GM19452 (cell line): ENCODE data around the gene PPIB.

Source experiments
- ATAC-seq: cut with Tn5 transposase; IDR thresholded peaks from one replicate; pipeline ENCODE4 v1.9.1; 2021; ENCODE audit not compliant: unreplicated experiment

PPIB gene

DNA sequence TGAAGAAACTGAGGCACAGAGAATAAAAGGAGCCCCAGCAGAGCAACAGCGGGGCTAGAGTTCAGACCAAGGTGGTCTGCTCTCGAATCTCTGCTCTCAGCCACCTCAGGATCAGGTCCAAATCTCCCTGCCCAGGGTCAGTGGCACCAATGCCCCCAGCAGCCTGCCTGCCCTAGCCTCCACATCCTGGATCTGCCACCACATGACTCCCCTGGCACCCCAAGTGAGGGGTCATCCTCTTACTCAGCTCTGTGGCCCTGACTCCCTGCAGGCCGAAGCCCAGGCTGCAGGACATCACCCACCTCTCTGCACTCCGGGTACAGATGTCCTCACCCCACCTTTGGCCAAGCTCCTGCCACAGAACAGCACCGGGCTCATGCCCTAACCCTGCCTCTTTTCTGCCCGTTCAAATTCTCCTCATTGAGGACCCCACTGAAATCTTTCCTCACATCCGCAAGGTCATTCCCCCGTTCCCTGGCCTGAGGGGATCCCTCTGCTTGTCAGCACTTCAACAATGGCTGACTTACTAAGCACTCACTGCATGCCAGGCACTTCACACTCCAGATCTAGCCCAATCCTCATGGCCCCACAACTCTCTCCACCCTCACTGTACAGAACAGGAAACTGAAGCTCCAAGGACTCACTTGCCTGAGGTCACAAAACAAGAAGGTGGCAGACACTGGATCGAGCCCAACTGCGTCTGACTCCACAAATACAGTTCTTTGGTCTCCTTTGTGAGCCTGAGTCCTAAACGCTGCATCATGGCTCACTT, 4.3 kb downstream of the PPIB start:
- no peak for ATAC-seq

DNA sequence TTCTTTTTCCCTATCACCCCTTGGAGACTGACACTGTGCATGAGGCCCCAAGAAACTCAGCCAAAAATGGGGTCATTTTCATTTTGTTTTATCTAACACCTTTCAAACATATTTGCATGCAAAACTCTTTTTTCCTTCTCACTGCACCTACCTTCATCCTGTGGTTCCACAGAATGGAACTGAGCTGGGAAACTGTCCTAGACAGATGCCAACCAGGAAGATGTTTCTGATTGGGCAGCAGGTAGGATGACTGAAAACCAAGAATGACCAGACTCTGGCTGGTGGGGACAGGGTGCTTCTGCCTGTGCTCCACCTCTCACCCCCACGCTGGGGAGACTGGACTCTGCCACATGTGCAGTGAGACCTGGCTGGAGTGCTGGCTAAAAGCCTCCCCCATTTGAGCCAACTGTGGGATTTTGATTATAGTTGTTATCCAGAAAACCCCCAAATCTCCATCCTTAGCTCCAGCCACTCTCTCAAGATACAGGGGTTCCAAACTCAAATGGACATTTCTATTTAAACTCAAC, 5.2 kb downstream of the PPIB start:
- ATAC-seq = no peak

DNA sequence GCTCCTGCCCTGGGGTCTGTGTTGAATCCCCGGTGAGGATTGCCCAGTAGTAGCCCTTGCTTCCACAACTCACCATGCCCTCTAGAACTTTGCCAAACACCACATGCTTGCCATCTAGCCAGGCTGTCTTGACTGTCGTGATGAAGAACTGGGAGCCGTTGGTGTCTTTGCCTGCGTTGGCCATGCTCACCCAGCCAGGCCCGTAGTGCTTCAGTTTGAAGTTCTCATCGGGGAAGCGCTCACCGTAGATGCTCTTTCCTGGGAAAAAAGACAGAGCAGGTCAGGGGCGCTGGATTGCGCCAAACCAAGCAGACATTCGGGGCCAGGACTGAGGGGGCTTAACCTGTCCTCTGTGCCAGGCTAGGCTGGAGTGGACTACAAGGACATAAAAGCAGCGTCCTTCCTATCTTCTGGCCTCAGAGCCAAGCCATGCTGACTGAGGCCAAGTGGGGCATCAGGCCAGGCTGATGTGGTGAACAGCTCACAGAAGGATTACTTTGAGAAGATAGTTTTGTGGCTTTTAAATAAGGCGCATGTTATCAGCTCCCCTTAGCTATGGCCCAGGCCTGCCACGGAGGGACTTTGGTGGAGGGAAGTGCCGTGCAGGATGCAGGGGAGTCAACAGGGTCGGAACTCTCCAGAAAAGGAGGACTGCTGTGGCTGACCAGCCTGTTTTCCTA, 6.0 kb downstream of the PPIB start:
- ATAC-seq = no peak

DNA sequence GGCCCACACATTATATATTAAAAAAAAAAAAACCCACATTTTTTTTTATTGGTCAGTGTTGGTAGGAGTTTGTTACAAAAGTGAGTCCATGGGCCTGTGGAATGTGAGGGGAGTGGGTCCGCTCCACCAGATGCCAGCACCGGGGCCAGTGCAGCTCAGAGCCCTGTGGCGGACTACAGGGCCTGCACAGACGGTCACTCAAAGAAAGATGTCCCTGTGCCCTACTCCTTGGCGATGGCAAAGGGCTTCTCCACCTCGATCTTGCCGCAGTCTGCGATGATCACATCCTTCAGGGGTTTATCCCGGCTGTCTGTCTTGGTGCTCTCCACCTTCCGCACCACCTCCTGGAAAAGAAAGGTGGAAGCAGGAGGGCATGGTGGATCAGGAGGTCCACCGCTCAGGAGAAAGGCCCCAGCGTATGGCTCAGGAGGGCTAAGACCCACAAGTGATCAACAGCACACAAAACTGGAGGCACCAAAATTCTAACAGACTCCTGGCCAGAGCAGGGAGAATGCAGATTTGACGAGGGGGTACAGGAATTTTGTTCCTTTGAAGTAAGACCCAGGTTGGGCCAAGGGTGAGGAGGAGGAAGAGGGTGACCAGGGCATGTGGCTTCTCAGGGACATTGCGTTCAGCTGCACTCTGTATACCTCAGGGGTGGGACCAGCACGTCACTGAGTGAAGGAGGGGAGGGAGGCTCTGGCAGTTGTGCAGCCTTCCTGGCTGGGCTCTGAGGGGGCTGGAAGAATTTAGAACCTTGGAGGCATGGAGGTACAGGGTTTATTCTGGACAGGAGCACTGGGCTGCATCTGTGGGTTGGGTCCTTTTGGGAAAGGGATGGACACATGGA, 6.8 kb downstream of the PPIB start:
- no peak for ATAC-seq

DNA sequence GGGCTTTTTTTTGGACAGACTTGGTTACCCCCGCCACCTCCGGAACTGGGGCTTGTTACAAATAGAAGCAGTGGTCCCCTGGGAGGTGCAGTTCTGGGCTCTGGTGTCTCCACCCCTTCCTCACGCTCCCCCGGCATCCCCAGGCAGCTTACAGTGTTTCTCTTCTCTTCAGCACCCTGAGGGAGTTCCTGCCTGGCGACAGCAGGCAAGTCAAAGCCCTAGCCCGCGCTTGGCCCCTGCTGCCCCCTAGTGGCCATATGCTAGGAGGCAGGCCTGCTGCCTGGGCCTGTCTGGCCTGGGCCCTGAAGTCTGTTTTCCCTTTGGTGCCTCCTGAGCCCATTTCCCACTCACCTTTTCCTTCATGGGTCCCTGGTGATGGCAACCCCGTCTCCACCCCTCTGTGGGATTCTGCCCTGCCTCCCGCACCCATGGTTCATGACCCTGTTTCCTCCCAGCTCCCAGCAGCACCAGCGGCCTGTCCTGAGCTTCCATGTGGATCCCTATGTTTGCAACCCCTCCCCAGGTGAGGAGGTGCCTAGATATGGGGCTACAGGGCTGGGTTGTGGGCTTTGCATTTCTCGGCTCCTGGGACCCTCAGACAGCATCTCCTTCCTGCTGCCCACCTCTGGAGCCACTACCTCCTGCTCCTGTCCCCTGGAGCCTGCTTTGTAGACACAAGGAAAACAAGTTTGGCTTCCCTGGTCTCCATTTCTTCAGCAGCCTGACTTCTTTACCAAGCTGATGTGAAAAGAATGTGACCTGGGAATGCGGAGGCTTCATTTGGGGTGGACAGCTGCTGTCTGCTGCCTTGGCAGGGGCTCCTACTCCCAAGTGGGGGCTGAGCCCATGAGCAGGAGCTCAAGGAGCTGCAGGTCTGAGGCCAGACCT, 9.1 kb downstream of the PPIB start:
- ATAC-seq = peak; percentile 48

DNA sequence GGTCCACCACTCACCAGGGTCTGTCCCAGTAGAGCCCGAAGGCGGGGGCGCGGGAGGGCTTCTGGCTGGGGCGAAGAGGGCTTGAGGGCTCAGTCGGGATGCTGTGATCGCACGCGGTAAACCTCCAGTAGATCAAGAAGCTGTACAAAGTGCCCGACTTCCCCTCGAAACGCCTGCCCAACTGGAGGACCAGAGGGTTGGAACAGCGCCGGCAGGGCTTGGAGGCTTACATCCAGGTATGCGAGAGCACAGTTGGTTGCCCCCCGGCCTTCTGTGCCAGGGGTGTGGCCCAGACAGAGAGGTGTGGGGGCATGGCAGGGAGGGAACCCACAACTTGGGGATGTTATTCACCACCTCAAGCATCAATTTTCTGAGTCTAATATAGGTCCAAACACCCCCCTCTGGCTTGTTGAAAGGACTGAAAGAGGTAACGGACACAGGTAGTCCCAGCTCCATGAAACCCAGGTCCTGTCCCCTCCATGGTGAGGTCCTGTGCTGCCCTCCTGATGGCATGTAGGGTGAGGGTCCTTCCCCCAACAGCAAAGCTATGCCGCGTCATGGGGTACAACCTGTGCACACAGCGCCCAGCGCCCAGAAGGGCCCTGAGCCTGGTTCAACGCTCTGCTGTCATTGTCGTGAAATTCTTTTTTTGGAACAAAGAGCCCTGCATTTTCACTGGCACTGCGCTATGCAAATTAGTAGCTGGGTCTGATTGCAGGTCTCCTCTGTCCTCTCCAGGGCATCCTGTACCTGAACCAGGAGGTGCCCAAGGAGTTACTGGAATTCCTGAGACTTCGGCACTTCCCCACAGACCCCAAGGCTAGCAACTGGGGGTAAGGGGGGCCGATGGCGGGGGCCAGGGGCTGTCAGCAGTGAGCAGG, 10.1 kb downstream of the PPIB start:
- ATAC-seq = peak; percentile 9

DNA sequence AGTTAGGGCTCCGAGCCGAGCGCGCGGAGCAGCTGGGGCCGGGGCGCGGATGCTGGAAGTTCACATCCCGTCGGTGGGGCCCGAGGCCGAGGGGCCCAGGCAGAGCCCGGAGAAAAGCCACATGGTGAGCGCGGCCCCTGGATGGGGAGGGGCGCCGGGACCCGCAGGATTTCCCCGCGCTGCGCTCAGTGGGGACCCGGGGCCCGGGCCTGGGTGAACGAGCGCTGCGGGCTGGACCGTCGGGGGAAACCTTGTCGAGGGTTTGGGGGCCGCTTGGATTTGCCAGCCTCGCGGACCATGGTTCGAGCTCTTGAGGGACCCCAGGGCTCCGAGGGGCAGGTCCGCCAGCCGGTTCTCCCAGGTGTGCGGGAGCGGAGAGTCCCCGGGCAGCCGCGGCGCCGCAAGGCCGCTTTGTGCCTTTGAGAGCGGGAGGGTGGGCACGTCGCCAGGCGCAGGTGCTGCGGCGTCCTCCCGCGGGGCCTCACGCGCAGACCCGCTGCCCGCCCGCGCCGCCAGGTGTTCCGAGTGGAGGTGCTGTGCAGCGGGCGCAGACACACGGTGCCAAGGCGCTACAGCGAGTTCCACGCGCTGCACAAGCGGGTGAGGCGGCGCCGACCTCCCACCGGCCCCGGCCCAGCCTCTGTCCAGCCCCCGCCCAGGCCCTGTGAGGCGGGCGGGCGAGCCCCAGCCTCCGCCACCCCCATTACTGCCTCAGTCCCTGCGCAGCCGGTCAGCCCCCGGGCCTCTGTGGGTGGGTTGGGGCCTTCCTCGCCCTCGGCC, 10.9 kb downstream of the PPIB start, which contains the start of gene SNX22:
TSS of gene SNX22 (plus strand) at position 5 of the 780 bp plus-strand sequence. CDS start at position 50, 45 bp downstream.
- peak; percentile 10 for ATAC-seq

DNA sequence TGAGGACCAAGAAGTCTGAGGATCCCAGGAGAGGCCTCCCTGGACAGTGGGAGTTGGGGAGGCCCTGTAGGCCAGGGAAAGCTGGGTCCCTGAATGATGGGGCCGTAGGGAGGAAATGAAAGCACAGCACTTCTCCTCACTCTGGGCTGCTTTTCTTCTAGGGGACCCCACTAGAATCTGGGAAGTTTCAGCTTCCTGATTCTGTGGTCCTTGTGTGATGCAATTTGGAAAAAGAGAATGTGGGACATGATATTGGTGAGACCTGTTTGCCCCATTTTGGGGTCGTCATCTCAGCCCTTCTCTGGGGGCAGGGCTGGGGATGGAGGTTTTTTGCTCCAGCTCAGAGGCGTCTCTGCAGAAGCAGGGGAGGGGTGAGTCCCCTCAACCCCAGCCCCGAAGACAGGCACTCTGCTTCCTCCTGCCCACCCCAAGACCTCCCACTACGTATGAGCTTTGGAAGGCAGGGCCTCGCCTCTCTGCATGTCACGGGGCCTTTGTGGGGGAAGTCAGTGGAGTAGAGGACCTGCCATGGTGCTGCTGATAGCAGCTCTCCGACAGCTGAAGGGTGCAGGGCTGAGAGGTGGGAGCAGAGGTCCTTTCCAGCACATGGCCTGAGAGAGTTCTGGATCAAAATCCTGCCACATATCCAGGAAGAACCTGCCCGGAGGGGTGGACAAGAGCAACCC, 12.8 kb downstream of the PPIB start:
- no peak for ATAC-seq

DNA sequence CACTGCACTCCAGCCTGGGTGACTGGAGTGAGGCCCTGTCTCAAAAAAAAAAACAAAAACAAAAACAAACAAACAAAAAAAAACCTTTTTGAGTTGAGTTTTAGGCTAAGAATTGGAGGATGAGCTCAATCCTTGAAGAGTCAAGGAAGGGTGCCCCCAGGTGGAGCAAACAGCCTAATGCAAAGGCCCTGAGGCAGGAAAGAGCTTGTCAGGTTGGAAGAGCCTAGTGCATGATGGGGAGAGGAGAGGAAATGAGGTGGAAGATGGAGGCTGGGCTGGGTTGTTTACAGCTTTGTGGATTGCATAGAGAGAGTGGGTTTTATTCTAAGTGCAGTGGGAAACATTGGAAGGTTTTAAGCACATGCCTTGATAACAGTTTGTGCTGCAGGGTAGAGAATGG, 13.4 kb downstream of the PPIB start:
- ATAC-seq = no peak

DNA sequence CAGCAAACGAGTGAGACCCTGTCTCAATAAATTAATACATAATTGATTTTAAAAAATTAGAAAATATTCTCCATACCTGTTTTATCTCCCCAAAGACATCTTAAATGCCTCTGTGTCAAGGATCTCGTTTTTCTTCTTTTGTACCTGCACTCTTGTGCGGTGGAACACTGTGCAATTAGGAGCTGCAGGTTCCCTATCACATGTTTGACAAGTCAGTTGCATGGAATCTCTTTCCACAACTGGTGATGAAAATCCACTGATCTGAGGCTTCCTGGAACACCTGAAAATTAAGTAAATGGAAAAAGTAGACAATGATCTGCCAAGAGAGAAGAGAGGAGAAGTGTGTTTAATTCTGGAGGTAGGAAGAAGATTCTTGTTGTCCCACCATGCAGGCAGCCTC, 14.2 kb downstream of the PPIB start:
- ATAC-seq = no peak

DNA sequence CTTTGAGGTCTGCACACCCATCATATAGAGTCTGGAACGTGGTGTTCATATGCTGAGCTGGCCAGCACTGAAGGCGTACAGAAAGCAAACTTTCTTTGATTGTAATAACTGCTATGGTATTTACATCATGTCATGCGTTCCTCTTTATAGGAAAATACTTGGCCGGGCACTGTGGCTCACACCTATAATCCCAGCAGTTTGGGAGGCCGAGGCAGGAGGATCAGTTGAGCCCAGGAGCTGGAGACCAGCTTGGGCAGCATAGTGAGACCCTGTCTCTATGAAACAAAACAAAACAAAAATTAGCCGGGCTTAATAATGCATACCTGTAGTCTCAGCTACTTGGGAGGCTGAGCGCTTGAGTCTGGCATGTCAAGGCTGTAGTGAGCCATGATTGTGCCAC, 14.7 kb downstream of the PPIB start:
- no peak for ATAC-seq

DNA sequence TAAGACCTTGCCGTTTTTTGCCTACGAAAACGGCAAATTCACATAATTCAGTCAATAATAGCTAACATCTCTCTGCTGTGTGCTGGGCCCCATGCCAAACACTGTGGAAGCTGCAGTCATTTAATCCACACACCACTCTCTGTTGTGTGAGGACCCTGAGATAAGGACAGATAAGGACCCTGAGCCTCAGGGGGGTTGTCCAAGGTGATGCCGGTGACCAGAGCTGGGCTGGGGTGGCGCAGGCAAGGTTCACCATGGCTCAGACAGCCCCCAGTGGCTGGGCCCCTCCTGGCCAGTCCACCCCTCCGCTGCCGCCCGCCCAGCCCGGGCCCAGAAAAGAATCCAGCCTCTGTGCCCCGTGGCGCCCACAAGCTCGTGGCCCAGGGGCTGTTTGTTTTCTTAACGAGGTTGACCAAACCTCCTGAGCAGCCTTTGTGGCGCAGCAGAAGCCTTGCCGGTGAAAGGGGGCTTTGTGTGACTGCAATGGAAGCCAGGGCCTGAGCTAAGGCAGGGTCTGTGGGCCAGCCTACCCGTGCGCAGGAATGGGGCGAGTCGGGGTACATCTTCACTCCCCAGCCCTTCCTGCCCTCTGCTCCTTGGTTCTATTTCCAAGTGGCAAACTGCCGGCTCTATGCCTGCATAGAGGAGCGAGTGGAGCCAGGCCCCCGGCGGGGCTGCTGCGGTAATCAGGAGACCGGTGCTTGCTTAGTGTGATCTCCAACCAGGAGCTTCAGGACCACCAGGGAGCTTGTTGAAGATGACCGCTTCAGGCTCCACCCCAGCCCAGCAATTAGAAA, 15.7 kb downstream of the PPIB start:
- no peak for ATAC-seq

DNA sequence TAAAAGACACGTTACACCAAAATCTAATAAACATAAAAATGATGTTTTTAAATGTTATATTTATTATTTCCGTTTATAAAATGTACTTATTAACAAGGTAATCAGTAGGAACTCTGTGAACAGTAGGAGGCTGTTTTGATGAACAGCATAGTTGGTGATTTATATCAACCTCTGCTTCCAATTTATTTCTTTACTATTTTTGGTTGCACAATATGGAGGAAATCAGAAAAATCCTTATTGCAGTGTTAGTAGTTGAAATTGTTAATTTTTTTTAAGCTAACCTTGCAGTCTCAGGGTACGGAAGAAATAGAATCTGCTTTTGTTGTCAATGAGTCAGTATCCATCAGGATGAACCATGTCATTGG, 16.3 kb downstream of the PPIB start:
- ATAC-seq = no peak

DNA sequence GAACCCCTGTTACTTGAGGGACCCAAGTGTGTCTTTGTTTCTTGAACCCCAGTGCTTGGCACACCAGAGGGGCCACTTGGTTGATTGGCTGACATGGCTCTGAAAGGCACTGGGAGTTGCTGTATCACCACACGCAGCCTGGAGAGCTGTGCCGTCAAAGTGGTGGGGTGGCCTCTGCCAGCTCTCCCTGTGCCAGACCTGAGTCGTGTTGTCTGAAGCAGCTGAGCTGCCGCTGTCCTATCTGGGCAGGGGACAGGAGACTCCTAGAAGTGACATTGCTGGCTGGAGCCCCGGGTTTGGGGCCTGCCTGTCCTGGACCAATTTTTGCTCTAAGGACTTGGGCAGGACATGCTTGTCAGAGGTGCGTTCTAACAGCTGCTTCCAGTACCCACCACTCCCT, 16.8 kb downstream of the PPIB start:
- no peak for ATAC-seq

DNA sequence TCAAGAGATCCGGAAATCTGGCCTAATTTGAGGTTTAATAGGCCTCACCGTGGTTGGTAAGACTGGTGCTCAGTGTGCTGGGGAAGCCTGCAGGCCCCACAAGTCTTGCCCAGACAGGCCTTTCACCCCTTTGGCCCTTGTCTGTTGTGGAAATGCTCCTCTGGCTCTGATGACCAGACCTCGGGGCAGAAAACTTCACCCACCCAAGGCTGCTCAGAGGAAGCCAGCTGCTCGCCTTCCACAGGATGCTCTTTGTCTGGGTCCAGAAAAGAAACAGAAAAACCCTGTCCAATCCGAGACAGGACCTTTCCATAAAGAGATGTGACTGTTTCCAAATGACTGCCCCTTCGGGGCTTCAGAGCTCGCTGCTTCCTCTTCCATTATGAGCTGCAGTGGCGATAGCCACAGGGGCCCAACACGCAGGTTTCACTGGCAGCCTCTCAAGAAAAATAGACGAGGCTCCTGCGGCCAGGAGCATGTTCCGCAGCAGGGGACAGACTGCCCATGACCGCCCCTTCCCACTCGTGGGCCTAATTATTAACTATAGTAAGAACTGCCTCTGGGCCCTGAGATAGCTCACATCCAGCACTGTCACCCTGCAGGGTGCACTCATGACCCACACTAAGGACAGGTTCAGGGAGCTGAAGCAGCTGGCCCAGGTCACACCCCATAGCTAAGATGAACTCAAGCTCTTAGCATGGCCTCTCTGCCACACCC, 18.1 kb downstream of the PPIB start:
- ATAC-seq = peak; percentile 73

DNA sequence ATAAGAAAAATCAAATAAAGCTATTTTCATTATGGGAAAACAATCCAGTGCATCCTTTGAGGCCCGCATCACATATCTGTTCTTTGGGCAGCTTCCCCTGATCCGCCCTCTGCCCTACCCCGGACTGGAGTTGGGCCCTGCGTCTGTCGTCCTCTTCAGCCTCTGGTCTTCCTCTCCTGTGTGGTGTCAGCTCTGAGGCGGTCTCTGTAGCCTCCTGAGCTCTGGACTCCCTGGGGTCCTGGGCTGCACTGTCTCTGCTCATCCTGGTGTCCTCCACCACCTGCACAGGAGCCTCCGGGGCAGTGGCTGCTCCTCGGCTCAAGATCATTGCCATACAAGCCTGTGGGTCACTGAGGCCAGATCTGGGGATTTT, 18.6 kb downstream of the PPIB start:
- no peak for ATAC-seq

DNA sequence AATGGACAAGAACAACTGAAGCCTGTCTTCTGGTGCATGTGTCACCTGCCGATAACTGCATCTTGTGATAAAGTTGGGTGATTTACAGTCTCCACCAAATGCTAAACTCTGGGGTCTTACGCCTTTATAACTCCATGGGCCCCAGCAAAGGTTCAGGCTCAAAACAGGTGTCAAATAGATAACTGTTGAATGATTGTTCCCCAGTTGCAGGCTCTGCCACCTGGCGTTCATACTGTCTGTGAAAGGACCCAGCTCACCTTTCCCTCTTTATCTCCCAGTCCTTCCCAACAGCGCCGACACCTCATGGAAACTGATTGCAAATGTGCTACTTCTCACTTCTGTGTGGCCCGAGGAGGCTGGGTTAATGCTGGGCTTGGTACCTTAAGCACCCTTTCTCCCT, 19.5 kb downstream of the PPIB start:
- no peak for ATAC-seq
